ENCODE data around the gene GLI3.

The GLI3 gene

DNA sequence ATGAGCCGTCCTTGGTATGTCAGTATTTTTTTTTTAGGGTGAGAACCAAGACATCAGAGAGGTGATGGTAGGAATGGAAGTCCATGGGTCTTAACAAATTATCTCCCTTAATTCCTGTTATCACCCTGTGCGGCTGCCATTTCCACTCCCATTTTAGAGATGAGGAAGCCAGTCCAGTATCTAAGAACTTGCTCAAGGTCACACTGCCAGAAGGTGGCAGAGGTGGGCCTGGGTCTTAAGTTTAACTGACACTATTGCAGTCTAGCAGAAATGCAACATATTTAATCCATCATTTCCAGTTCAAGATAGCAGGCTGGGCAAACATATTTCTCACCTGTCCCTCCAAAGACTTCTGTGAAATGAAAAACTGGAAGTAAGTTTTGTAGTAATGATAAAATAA is 108.3 kb downstream of the GLI3 start:
- TF ChIP-seq ZFX (IDR thresholded peaks at IDR 0.05; ENCODE audit: borderline replicate concordance) = no peak
- TF ChIP-seq, protein P1, sequence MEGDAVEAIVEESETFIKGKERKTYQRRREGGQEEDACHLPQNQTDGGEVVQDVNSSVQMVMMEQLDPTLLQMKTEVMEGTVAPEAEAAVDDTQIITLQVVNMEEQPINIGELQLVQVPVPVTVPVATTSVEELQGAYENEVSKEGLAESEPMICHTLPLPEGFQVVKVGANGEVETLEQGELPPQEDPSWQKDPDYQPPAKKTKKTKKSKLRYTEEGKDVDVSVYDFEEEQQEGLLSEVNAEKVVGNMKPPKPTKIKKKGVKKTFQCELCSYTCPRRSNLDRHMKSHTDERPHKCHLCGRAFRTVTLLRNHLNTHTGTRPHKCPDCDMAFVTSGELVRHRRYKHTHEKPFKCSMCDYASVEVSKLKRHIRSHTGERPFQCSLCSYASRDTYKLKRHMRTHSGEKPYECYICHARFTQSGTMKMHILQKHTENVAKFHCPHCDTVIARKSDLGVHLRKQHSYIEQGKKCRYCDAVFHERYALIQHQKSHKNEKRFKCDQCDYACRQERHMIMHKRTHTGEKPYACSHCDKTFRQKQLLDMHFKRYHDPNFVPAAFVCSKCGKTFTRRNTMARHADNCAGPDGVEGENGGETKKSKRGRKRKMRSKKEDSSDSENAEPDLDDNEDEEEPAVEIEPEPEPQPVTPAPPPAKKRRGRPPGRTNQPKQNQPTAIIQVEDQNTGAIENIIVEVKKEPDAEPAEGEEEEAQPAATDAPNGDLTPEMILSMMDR (IDR thresholded peaks at IDR 0.05) = peak; percentile 47

DNA sequence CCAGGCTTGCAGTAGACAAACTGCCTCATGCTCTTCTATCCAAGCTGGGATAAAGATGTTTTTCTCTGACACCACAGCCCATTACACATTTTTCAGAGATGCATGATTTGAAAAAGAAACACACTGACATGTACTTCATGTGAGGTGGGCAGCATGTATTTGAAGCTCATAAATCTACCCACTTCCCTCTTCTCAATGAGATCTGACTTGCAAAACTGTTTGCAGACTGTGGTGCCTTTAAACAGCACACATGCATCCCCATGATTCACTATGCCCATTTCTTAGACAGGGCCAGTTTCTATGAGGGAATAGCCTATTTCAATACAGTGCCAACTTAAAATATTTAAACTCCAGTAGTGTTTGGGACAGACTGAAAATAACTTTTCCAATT is 109.8 kb downstream of the GLI3 start:
- no peak overlapping the region for H3K27ac ChIP-seq
- TF ChIP-seq ZFX (IDR thresholded peaks at IDR 0.05; ENCODE audit: borderline replicate concordance) = no peak
- TF ChIP-seq, protein P1 (IDR thresholded peaks at IDR 0.05) = no peak

More for the DNA sequence above, 108.3 kb downstream of the GLI3 start:
- H3K27ac ChIP-seq = no peak overlapping the region

DNA sequence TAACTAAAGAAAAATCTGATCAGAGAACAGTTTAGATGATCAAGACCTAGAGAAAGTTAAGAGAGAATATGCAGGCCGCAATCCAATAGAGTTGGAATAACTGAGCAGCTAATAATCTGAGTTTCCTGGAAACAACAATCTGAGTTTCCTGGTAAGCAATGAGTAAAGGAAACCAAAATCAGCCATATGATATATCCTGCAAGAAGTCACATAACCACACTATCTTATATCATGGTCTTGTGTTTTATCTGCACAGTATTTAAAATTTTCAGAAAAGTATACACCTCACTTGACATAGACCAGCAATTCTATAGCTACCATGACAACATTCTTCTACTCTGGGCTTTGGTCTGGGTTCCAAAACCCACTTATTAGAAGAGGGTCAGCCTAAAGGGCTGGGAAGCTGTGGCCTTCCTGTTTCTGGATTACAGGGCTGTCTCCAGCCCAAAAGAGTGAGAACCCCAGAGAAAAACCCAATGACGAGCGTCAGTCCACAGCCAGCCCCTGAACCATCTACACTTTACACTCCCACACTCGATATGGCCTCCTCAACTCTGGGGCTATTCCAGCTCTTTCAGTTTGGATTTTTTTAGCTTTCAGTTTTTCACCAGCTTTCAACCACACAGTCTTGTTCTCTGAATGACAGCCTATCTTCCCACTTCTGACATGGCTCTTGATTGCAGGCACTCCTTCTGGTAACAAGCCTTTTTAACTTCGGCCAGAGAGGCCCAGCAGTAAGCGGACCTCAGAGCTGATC is 110.4 kb downstream of the GLI3 start:
- no peak for TF ChIP-seq ZFX (IDR thresholded peaks at IDR 0.05; ENCODE audit: borderline replicate concordance)
- TF ChIP-seq, protein P1 (IDR thresholded peaks at IDR 0.05) = no peak
- no peak overlapping the region for H3K27ac ChIP-seq

DNA sequence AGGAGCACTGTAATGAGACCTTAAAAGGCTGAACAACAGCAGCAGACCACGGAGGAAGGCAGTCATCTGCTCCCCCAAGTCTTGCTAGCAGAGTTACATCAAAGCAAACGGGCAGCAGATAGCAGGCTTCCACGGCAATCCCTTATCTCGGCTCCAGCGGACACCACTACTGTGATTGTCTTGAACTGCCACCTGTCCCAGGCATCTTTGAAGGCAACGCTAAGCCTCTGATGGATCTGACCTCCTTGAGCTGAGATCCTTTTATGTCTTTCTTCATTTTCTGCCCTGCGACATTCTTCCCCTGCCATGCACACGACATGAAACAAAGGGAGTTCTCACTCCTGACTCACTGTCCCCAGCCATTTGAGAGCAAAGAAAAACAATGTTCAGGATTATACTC is 111.7 kb downstream of the GLI3 start:
- TF ChIP-seq, protein P1 (IDR thresholded peaks at IDR 0.05) = no peak
- no peak for TF ChIP-seq ZFX (IDR thresholded peaks at IDR 0.05; ENCODE audit: borderline replicate concordance)
- no peak overlapping the region for H3K27ac ChIP-seq

DNA sequence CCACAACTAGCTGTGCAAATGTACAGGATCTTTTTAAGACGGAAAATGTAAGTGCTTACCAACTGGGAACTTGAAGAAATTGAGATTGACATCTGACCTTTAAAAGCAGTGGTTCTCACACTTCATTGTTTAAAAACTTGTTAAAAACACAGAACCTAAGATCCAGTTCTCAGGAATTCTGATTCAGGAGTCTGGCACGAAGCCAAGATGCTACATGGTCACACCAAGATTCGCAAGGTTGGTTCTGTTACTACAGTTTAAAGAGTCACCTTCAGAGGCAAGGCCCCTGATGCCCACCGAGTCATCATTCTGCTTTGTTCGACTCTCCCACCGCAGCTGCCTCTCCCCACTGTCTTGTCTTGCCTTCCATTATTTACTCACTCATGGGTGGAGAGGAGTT is 113.3 kb downstream of the GLI3 start:
- TF ChIP-seq, protein P1 (IDR thresholded peaks at IDR 0.05) = no peak
- TF ChIP-seq ZFX (IDR thresholded peaks at IDR 0.05; ENCODE audit: borderline replicate concordance) = no peak
- no peak overlapping the region for H3K27ac ChIP-seq

DNA sequence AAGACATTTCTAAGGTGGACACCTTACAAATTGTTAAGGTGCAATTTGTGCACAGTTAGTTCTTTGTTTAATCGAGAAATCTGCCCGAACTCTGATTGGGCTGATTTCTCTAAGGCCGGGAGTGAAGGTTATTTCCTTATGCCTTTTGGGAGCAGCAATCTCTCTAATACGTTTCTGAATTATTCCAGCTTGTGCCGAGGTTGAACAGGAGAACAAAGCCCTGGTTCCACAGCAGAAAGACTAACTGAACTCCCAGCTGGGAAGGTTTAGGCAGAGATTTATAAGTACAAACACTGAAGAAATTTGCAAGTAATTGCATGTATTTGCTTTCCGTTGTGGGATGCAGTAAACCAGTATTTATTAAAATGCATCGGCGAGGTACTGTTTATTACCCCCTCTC is 116.8 kb downstream of the GLI3 start:
- TF ChIP-seq, protein P1 (IDR thresholded peaks at IDR 0.05) = no peak
- no peak for TF ChIP-seq ZFX (IDR thresholded peaks at IDR 0.05; ENCODE audit: borderline replicate concordance)
- H3K27ac ChIP-seq = no peak overlapping the region

DNA sequence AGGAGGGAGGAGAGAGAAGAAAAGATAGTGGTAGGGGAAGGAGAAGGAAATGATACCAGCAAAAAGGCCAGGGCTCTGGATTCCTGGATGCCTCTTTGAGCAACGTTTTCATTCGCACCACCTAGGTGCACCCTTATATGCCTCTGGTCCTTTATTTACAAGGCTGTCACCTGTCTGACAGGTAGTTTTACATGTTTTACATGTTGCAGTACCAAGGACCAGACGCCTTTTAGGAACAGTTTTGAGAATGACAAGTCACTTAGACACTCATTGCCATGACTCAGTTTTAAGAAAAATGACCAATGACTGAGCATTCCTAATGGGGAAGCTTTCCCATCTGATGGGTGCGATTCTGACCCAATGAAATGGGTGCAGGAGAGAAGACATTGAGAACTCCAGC is 119.8 kb downstream of the GLI3 start:
- H3K27ac ChIP-seq = no peak overlapping the region
- TF ChIP-seq ZFX (IDR thresholded peaks at IDR 0.05; ENCODE audit: borderline replicate concordance) = no peak
- TF ChIP-seq, protein P1 (IDR thresholded peaks at IDR 0.05) = no peak

Data from 22Rv1 (cell line).